Fibroblast of lung (primary cell): Measurements from ENCODE around the gene NFKBIB. TPM values are rescaled to one million over a fixed set of nuclear protein-coding genes. Genes with fewer than 3 reads are reported as not detected.
A peak's percentile ranks its signal among the peaks of the same experiment; 100 is the strongest.

Experiments
- DNase-seq, 2 donors: peaks; one replicate each; pipeline versions ENCODE4 v3.0.0 to v3.0.0-alpha.2; 2010; ENCODE audit warnings: low read depth in 2 of 2
- H2AFZ ChIP-seq: 2 replicates; pipeline ENCODE4 v1.5.1; 2012; ENCODE audit warnings: low read length, control low read depth, inconsistent platforms
- H3K27ac ChIP-seq: 2 replicates; pipeline ENCODE4 v1.5.1; 2011; ENCODE audit warnings: low read length, control low read depth; ENCODE audit not compliant: insufficient read depth
- H3K27me3 ChIP-seq: 2 replicates; pipeline ENCODE4 v1.5.1; 2011; ENCODE audit warnings: mild to moderate bottlenecking, low read length; ENCODE audit not compliant: control insufficient read depth, insufficient read depth
- H3K36me3 ChIP-seq: 2 replicates; pipeline ENCODE4 v1.5.1; 2011; ENCODE audit warnings: low read length; ENCODE audit not compliant: control insufficient read depth, insufficient read depth
- H3K4me1 ChIP-seq: 2 replicates; pipeline ENCODE4 v1.5.1; 2011; ENCODE audit warnings: low read length; ENCODE audit not compliant: control insufficient read depth, insufficient read depth; ENCODE audit errors: extremely low read depth
- H3K4me2 ChIP-seq: 2 replicates; pipeline ENCODE4 v1.5.1; 2011; ENCODE audit warnings: low read length, control low read depth; ENCODE audit not compliant: insufficient read depth; ENCODE audit errors: extremely low read depth
- H3K4me3 ChIP-seq, 4 experiments: fragments of 200-600 bp in 1 of 4; sonication (generic) in 1 of 4; replicated peaks in 1 of 4; 2 replicates each; pipeline ENCODE4 v1.5.1; 2011 to 2016; ENCODE audit warnings: low read length in 4 of 4, low read depth in 3 of 4, mild to moderate bottlenecking in 3 of 4, control low read depth in 2 of 4, inconsistent platforms in 1 of 4, mixed read lengths in 1 of 4; ENCODE audit not compliant: insufficient read depth in 1 of 4; ENCODE audit errors: control extremely low read depth in 1 of 4
- H3K79me2 ChIP-seq: 2 replicates; pipeline ENCODE4 v1.5.1; 2012; ENCODE audit warnings: mild to moderate bottlenecking, low read length, inconsistent platforms; ENCODE audit not compliant: control insufficient read depth, insufficient read depth
- H3K9ac ChIP-seq: 2 replicates; pipeline ENCODE4 v1.5.1; 2011; ENCODE audit warnings: mild to moderate bottlenecking, low read length, control low read depth; ENCODE audit not compliant: insufficient read depth
- H3K9me3 ChIP-seq: 2 replicates; pipeline ENCODE4 v1.5.1; 2012; ENCODE audit warnings: low read depth, low read length; ENCODE audit not compliant: control insufficient read depth, insufficient read depth
- H4K20me1 ChIP-seq: 2 replicates; pipeline ENCODE4 v1.5.1; 2011; ENCODE audit warnings: low read length; ENCODE audit not compliant: control insufficient read depth, insufficient read depth; ENCODE audit errors: extremely low read depth
- CTCF ChIP-seq, 2 donors: IDR thresholded peaks in 1 of 2; conservative IDR thresholded peaks in 1 of 2; 1 replicate in 1 of 2; 2 replicates in 1 of 2; pipeline ENCODE4 v1.5.1; 2011 to 2012; ENCODE audit warnings: low read length in 2 of 2, control low read depth in 1 of 2, inconsistent platforms in 1 of 2, low read depth in 1 of 2, mild to moderate bottlenecking in 1 of 2
- EZH2 ChIP-seq: IDR thresholded peaks from 2 replicates; pipeline ENCODE4 v1.5.1; 2012; ENCODE audit warnings: low read length, control low read depth, mild to moderate bottlenecking; ENCODE audit errors: missing control alignments
- polyA plus RNA-seq, 2 donors: library from polyadenylated mRNA; depleted of rRNA in 1 of 2; stranded (reverse) in 1 of 2; unstranded in 1 of 2; fragments of >200 nt; gene quantifications; 2 replicates each; pipeline ENCODE4 v1.2.1, GENCODE V29; 2011 to 2012; ENCODE audit warnings: missing spikeins in 1 of 2
- total RNA-seq: library from RNA; depleted of rRNA; stranded (reverse); fragments of >200 nt; gene quantifications from 2 replicates; pipeline ENCODE4 v1.2.1, GENCODE V29; 2014

Gene NFKBIB
- total and polyA plus RNA-seq, 2 donors (not counting 1 experiment from before 2014, with no cell fraction given), result 8.3 to 10.9 TPM

GRCh38 chr19:38850976-38851621 is 48.7 kb upstream of the NFKBIB start:
- no peaks in the 10 kb centered on the region for H3K27me3 ChIP-seq
- no peak for TF ChIP-seq CTCF (conservative IDR thresholded peaks at IDR 0.05 in 1 of 2, IDR thresholded peaks at IDR 0.05 in 1 of 2; ENCODE audit: low read depth in 1 of 2, low read length in 2 of 2)
- H3K27ac ChIP-seq, result peak overlapping the region; percentile 95
- H3K79me2 ChIP-seq, result peaks cover 29% of the 10 kb centered on the region
- H3K9ac ChIP-seq, result peak overlapping the region; percentile 57
- peaks cover 8% of the 10 kb centered on the region for H3K36me3 ChIP-seq
- no peaks in the 10 kb centered on the region for H3K9me3 ChIP-seq
- no peak for DNase-seq
- H3K4me3 ChIP-seq, result peak overlapping the region; percentile 68 to 82 (median 73)
- H3K4me1 ChIP-seq, result peaks cover 11% of the 10 kb centered on the region
- no peaks in the 10 kb centered on the region for H4K20me1 ChIP-seq
- H2AFZ ChIP-seq, result peak overlapping the region; percentile 48
- peak overlapping the region; percentile 100 for H3K4me2 ChIP-seq

GRCh38 chr19:38851622-38852230 is 48.0 kb upstream of the NFKBIB start:
- peak overlapping the region; percentile 68 to 82 (median 73) for H3K4me3 ChIP-seq
- peaks cover 24% of the 10 kb centered on the region for H3K79me2 ChIP-seq
- H3K36me3 ChIP-seq, result peaks cover 5% of the 10 kb centered on the region
- H4K20me1 ChIP-seq, result no peaks in the 10 kb centered on the region
- peak overlapping the region; percentile 100 for H3K4me2 ChIP-seq
- H3K27ac ChIP-seq, result peak overlapping the region; percentile 95
- no peaks in the 10 kb centered on the region for H3K9me3 ChIP-seq
- no peaks in the 10 kb centered on the region for H3K27me3 ChIP-seq
- TF ChIP-seq CTCF (conservative IDR thresholded peaks at IDR 0.05 in 1 of 2, IDR thresholded peaks at IDR 0.05 in 1 of 2; ENCODE audit: low read depth in 1 of 2, low read length in 2 of 2) (no peak), EZH2 (no peak)
- H3K9ac ChIP-seq, result peak overlapping the region; percentile 83
- DNase-seq, result peak; percentile 85 to 90
- H2AFZ ChIP-seq, result no peak overlapping the region
- H3K4me1 ChIP-seq, result peaks cover 11% of the 10 kb centered on the region

DNA sequence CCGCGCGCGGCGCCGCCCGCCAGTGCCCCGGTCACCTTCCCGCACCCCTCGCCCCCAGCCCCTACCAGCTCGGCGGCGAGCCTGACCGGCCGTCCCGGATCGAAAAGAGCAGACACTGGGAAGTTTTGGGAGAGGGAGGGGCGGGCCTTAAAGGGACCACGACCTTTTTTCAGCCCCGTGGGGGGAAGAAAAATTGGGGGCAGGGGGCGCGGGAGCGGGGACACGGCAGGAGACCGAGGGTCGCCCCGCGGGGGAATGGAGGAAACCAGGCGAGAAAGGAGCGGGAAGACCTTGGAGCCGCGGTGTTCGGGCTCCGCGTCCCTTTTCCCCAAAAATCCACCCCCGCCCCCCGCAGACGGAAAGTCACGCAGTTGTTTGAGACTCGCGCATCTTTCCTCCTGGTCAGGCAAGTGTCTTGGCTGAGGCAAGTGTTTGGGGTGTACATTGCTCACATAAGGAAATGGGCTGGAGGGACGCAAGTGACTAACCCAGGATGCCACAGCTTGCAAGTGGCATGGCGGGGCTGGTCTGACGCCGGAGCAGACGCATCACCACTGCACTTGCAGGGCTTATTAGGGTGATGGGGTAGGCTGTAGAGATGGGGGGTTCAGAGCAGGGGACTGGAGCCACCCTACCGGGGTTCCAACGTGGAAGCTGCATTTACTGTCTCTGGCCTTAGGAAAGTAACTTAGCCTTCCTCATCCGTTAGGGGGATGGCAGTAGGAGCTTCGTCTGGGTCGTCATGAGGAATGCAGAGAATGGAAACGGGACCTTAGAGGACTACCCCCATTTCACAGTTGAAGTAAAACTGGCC is 47.3 kb upstream of the NFKBIB start:
- peak overlapping the region; percentile 74 for H2AFZ ChIP-seq
- peaks cover 17% of the 10 kb centered on the region for H3K79me2 ChIP-seq
- DNase-seq, result peak; percentile 60 to 69
- no peaks in the 10 kb centered on the region for H3K9me3 ChIP-seq
- H3K9ac ChIP-seq, result peak overlapping the region; percentile 83
- peak overlapping the region; percentile 91 for H3K27ac ChIP-seq
- peak overlapping the region; percentile 64 to 87 (median 74) for H3K4me3 ChIP-seq
- H3K36me3 ChIP-seq, result peaks cover 3% of the 10 kb centered on the region
- H3K4me1 ChIP-seq, result peaks cover 11% of the 10 kb centered on the region
- no peaks in the 10 kb centered on the region for H3K27me3 ChIP-seq
- peak overlapping the region; percentile 38 for H3K4me2 ChIP-seq
- no peaks in the 10 kb centered on the region for H4K20me1 ChIP-seq
- no peak for TF ChIP-seq EZH2
